ENCODE results near the gene RABEP2. TPM values are rescaled to one million over a fixed set of nuclear protein-coding genes. Genes with fewer than 3 reads are reported as not detected.

RABEP2 gene
- total and polyA plus RNA-seq, 9 of the 15 experiments (the other 6 are each of a cell fraction or from before 2014, with no cell fraction given) = 0.15 to 13.4 (median 3.5) TPM

GRCh38 chr16:28879841-28880588 is 45.0 kb downstream of the RABEP2 start (continued):
- TF ChIP-seq IRF1 (CRISPR knock-in tag; IDR thresholded peaks at IDR 0.05; ENCODE audit: borderline replicate concordance) = 0 out of 2 replicates have a peak, but pooled peaks have one; percentile 70
- peak in 1 of 2 experiments; percentile 95; a peak in 2 of 4 replicates for TF ChIP-seq MLX (CRISPR knock-in tag; conservative IDR thresholded peaks at IDR 0.05)
- peak; percentile 57; the same call in 1 of the 2 replicates for TF ChIP-seq POLR2A (conservative IDR thresholded peaks at IDR 0.05)
- TF ChIP-seq TEAD1 (CRISPR knock-in tag; IDR thresholded peaks at IDR 0.05) = peak in 1 of 2 experiments; percentile 94; a peak in 2 of 4 replicates
- peak; percentile 95 for TF ChIP-seq NFYB (IDR thresholded peaks at IDR 0.05; ENCODE audit: extremely low read depth, insufficient read length)
- peak in 1 of 2 experiments; percentile 85; a peak in 2 of 4 replicates for TF ChIP-seq FOXA3 (CRISPR knock-in tag; conservative IDR thresholded peaks at IDR 0.05 in 1 of 2, IDR thresholded peaks at IDR 0.05 in 1 of 2)
- no peak; the same call in 1 of the 2 replicates for TF ChIP-seq HNRNPL (IDR thresholded peaks at IDR 0.05; ENCODE audit: low read depth, low read length)
- TF ChIP-seq RBBP5 (IDR thresholded peaks at IDR 0.05; ENCODE audit: borderline replicate concordance, insufficient read depth, low read length, poor library complexity, severe bottlenecking) = peak; percentile 52
- TF ChIP-seq ZBTB2 (IDR thresholded peaks at IDR 0.05) = 0 out of 2 replicates have a peak, but pooled peaks have one; percentile 12
- TF ChIP-seq ZNF3 (CRISPR knock-in tag; IDR thresholded peaks at IDR 0.05) = no peak
- no peak for TF ChIP-seq ZNF280B (CRISPR knock-in tag; IDR thresholded peaks at IDR 0.05)
- no peak for TF ChIP-seq ZNF175 (CRISPR knock-in tag; IDR thresholded peaks at IDR 0.05; ENCODE audit: low read depth)
- 0 out of 2 replicates have a peak, but pooled peaks have one; percentile 37 for TF ChIP-seq RREB1 (CRISPR knock-in tag; IDR thresholded peaks at IDR 0.05)
- TF ChIP-seq PHB2 (IDR thresholded peaks at IDR 0.05; ENCODE audit: low read depth) = no peak
- TF ChIP-seq NCOA1 (IDR thresholded peaks at IDR 0.05; ENCODE audit: low read depth) = no peak
- no peak for TF ChIP-seq RHOXF2B (CRISPR knock-in tag; conservative IDR thresholded peaks at IDR 0.05)
